ENCODE results near the gene SLC44A1. TPM values are rescaled to one million over a fixed set of nuclear protein-coding genes. Genes with fewer than 3 reads are reported as not detected.

SLC44A1 gene
- polyA plus RNA-seq, 1 of the 3 experiments (the other 2 are of a cell fraction): 4.5 TPM

DNA sequence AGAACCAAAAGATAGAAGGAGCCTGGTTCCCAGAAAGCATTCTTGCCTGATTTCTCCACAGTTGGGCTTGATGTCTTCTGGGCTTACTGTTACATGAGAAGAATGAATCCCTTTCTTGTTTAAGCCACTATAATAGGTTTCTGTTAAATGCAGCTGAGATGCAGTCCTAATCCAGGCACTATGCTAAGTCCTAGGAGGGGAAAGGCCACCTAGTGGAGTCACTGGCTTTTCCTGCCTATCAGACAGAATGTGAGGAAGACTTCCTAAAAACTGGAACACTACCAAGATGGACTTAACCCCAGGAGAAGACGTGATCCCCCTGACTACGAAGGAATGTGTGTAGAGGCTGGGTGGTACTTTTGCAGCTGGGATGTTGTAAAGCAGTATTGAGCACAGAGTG lies 169.1 kb downstream of the SLC44A1 start:
- ChIA-PET POLR2A (no interaction called here), CTCF (interaction anchor here (0.6 to 3.9 kb wide), 15 partner anchors 8 to 635 kb away, joined by 3 to 53 read pairs (median 7); partner anchors contain the start of gene SLC44A1)
- WGBS (ENCODE audit: low lambda C conversion rate): 68% methylated on average over 2 of the region's 2 CpGs
- Histone ChIP-seq H4K20me1 (ENCODE audit: insufficient read depth) (no peaks in the 10 kb centered on the region), H3K9me3 (no peaks in the 10 kb centered on the region), H2AFZ (ENCODE audit: low read depth) (no peak overlapping the region), H3K4me2 (no peak overlapping the region), H3K27me3 (ENCODE audit: insufficient read depth) (no peaks in the 10 kb centered on the region), H3K9me2 (no peaks in the 10 kb centered on the region), H3F3A (replicated peaks; ENCODE audit: insufficient read depth) (no peaks in the 10 kb centered on the region), H3K79me2 (ENCODE audit: insufficient read depth) (no peaks in the 10 kb centered on the region), H3K4me3 (ENCODE audit: low read depth in 2 of 2, low read length in 1 of 2) (no peak overlapping the region), H3K9ac (no peak overlapping the region), H3K36me3 (replicated peaks in 1 of 2; ENCODE audit: control insufficient read depth in 1 of 2, insufficient read depth in 2 of 2, low read length in 1 of 2) (no peaks in the 10 kb centered on the region), H3K27ac (ENCODE audit: low read depth in 2 of 2, low read length in 1 of 2) (no peak overlapping the region), H3K4me1 (ENCODE audit: control insufficient read depth in 1 of 2, insufficient read depth in 2 of 2, low read depth in 1 of 2, low read length in 1 of 2) (peaks cover 0 to 2% of the 10 kb centered on the region in 2 experiments; a peak in 1 of 4 replicates)
- TF ChIP-seq, protein P1, sequence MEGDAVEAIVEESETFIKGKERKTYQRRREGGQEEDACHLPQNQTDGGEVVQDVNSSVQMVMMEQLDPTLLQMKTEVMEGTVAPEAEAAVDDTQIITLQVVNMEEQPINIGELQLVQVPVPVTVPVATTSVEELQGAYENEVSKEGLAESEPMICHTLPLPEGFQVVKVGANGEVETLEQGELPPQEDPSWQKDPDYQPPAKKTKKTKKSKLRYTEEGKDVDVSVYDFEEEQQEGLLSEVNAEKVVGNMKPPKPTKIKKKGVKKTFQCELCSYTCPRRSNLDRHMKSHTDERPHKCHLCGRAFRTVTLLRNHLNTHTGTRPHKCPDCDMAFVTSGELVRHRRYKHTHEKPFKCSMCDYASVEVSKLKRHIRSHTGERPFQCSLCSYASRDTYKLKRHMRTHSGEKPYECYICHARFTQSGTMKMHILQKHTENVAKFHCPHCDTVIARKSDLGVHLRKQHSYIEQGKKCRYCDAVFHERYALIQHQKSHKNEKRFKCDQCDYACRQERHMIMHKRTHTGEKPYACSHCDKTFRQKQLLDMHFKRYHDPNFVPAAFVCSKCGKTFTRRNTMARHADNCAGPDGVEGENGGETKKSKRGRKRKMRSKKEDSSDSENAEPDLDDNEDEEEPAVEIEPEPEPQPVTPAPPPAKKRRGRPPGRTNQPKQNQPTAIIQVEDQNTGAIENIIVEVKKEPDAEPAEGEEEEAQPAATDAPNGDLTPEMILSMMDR (IDR thresholded peaks at IDR 0.05): peak; percentile 51
- peak; percentile 63 for TF ChIP-seq RAD21 (IDR thresholded peaks at IDR 0.05; ENCODE audit: low read length)
- TF ChIP-seq, protein P2, sequence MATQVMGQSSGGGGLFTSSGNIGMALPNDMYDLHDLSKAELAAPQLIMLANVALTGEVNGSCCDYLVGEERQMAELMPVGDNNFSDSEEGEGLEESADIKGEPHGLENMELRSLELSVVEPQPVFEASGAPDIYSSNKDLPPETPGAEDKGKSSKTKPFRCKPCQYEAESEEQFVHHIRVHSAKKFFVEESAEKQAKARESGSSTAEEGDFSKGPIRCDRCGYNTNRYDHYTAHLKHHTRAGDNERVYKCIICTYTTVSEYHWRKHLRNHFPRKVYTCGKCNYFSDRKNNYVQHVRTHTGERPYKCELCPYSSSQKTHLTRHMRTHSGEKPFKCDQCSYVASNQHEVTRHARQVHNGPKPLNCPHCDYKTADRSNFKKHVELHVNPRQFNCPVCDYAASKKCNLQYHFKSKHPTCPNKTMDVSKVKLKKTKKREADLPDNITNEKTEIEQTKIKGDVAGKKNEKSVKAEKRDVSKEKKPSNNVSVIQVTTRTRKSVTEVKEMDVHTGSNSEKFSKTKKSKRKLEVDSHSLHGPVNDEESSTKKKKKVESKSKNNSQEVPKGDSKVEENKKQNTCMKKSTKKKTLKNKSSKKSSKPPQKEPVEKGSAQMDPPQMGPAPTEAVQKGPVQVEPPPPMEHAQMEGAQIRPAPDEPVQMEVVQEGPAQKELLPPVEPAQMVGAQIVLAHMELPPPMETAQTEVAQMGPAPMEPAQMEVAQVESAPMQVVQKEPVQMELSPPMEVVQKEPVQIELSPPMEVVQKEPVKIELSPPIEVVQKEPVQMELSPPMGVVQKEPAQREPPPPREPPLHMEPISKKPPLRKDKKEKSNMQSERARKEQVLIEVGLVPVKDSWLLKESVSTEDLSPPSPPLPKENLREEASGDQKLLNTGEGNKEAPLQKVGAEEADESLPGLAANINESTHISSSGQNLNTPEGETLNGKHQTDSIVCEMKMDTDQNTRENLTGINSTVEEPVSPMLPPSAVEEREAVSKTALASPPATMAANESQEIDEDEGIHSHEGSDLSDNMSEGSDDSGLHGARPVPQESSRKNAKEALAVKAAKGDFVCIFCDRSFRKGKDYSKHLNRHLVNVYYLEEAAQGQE (IDR thresholded peaks at IDR 0.05; ENCODE audit: low read depth, low read length): no peak
- peak; percentile 55; the same call in 1 of the 2 replicates for TF ChIP-seq SMC3 (IDR thresholded peaks at IDR 0.05; ENCODE audit: low read depth, low read length)
- TF ChIP-seq RFX5 (IDR thresholded peaks at IDR 0.05; ENCODE audit: low read length): no peak
- DNase-seq: peak; percentile 31

GRCh38 chr9:105414947-105415661 lies 170.7 kb downstream of the SLC44A1 start:
- Histone ChIP-seq H3K27ac (ENCODE audit: low read depth in 2 of 2, low read length in 1 of 2) (no peak overlapping the region), H3K4me1 (ENCODE audit: control insufficient read depth in 1 of 2, insufficient read depth in 2 of 2, low read depth in 1 of 2, low read length in 1 of 2) (peaks cover 0 to 2% of the 10 kb centered on the region in 2 experiments; a peak in 1 of 4 replicates), H2AFZ (ENCODE audit: low read depth) (no peak overlapping the region), H3F3A (replicated peaks; ENCODE audit: insufficient read depth) (no peaks in the 10 kb centered on the region), H4K20me1 (ENCODE audit: insufficient read depth) (no peaks in the 10 kb centered on the region), H3K36me3 (replicated peaks in 1 of 2; ENCODE audit: control insufficient read depth in 1 of 2, insufficient read depth in 2 of 2, low read length in 1 of 2) (no peaks in the 10 kb centered on the region), H3K9me3 (no peaks in the 10 kb centered on the region), H3K9ac (no peak overlapping the region), H3K4me3 (ENCODE audit: low read depth in 2 of 2, low read length in 1 of 2) (peak overlapping the region in 1 of 2 experiments; percentile 45; a peak in 1 of 4 replicates), H3K79me2 (ENCODE audit: insufficient read depth) (no peaks in the 10 kb centered on the region), H3K4me2 (0 out of 2 replicates have a peak overlapping the region, but pooled peaks have one; percentile 43), H3K27me3 (ENCODE audit: insufficient read depth) (no peaks in the 10 kb centered on the region), H3K9me2 (no peaks in the 10 kb centered on the region)
- 0% methylated on average over 6 of the region's 6 CpGs for WGBS (ENCODE audit: low lambda C conversion rate)
- peak; percentile 72 for DNase-seq
- TF ChIP-seq, protein P2 (IDR thresholded peaks at IDR 0.05; ENCODE audit: low read depth, low read length): no peak
- no peak for TF ChIP-seq FOXJ3 (CRISPR knock-in tag; IDR thresholded peaks at IDR 0.05)
- peak; percentile 90 for TF ChIP-seq SMC3 (IDR thresholded peaks at IDR 0.05; ENCODE audit: low read depth, low read length)
- TF ChIP-seq, protein P1 (IDR thresholded peaks at IDR 0.05): peak; percentile 95
- TF ChIP-seq RAD21 (IDR thresholded peaks at IDR 0.05; ENCODE audit: low read length): peak; percentile 98
- ChIA-PET POLR2A (no interaction called here), CTCF (interaction anchor here (0.6 to 3.9 kb wide), 59 partner anchors 10 to 667 kb away, joined by 3 to 53 read pairs (median 4); partner anchors contain the start of genes FSD1L, NIPSNAP3A and SLC44A1)
